ENCODE results near the gene AKAP10.
"Not testable (repeated sequence)": the region's sequence is repeated elsewhere in the genome, so short reads cannot be mapped to it uniquely, and the experiment has no call there.

Gene AKAP10

DNA sequence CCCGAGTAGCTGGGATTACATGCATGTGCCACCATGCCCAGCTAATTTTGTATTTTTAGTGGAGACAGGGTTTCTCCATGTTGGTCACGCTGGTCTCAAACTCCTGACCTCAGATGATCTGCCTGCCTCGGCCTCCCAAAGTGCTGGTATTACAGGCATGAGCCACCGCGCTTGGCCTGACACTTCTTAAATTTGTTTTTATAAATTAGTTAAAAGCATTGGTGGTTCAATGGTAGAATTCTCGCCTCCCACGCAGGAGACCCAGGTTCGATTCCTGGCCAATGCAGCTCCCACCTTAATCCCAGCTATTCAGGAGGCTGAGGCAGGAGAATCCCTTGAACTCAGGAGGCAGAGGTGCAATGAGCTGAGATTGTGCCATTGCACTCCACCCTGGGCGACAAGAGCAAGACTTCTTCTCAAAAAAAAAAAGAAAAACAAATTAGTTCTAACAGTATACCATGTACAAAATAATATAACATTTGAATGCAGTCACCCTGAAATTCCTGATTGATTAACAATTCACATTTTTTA lies 116.9 kb downstream of the AKAP10 start:
- DNase-seq, result not testable (repeated sequence)

DNA sequence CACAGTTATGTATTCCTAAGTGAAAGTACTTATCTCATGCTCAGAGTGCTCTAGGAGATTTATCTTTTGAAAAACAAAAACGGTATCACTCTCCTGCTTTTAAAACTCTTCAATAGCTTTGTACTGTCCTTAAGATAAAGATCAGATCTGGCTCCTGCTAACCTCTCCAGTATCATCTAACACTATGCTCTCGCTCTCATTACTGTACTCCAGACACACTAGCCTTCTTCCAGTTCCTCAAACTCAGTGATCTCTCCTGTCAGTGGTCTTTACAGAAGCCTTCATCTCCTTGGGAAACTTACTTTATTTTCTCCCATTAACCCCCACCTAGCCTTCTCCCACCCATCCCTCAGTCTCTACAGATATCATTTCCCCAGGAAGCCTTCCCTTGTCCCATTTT lies 120.0 kb downstream of the AKAP10 start:
- DNase-seq, result no peak
